CD4-positive, alpha-beta T cell treated with Interleukin-6 at 100 ng/mL for 8 hours (primary cell): ENCODE data around the gene ADSS2.
"Not testable (repeated sequence)": the region's sequence is repeated elsewhere in the genome, so short reads cannot be mapped to it uniquely, and the experiment has no call there.

Experiments used
- DNase-seq: peaks from one replicate; pipeline ENCODE4 v3.0.0-alpha.2; 2020; ENCODE audit warnings: mixed read lengths, low spot score

ADSS2 gene

GRCh38 chr1:244395965-244396364 is 55.7 kb downstream of the ADSS2 start:
- no peak for DNase-seq

- DNase-seq = no peak
These were observed 56.6 kb downstream of the ADSS2 start for GRCh38 chr1:244394826-244395765.

GRCh38 chr1:244394346-244394745 is 57.4 kb downstream of the ADSS2 start:
- no peak for DNase-seq

- no peak for DNase-seq
These were observed 58.0 kb downstream of the ADSS2 start for GRCh38 chr1:244393604-244394176.

GRCh38 chr1:244391761-244392160 is 59.9 kb downstream of the ADSS2 start:
- DNase-seq = no peak

GRCh38 chr1:244388961-244389360 is 62.7 kb downstream of the ADSS2 start:
- DNase-seq = no peak

GRCh38 chr1:244387415-244387814 is 64.3 kb downstream of the ADSS2 start:
- DNase-seq = no peak

- DNase-seq = no peak
These were observed 65.1 kb downstream of the ADSS2 start for GRCh38 chr1:244386595-244386994.

- no peak for DNase-seq
These were observed 67.6 kb downstream of the ADSS2 start for GRCh38 chr1:244384066-244384465.

- DNase-seq = no peak
These were observed 68.3 kb downstream of the ADSS2 start for GRCh38 chr1:244383278-244383884.

GRCh38 chr1:244381878-244382565 is 69.7 kb downstream of the ADSS2 start:
- DNase-seq = no peak

GRCh38 chr1:244376126-244376525 is 75.6 kb downstream of the ADSS2 start:
- DNase-seq = no peak

GRCh38 chr1:244375051-244375450 is 76.7 kb downstream of the ADSS2 start:
- no peak for DNase-seq

GRCh38 chr1:244374484-244374883 is 77.2 kb downstream of the ADSS2 start:
- DNase-seq = not testable (repeated sequence)

GRCh38 chr1:244371242-244372141 is 80.2 kb downstream of the ADSS2 start:
- DNase-seq = no peak

- no peak for DNase-seq
These were observed 81.6 kb downstream of the ADSS2 start for GRCh38 chr1:244370060-244370637.

GRCh38 chr1:244369256-244370057 is 82.3 kb downstream of the ADSS2 start:
- DNase-seq = no peak

GRCh38 chr1:244368279-244368678 is 83.4 kb downstream of the ADSS2 start:
- DNase-seq = no peak

- DNase-seq = no peak
These were observed 84.2 kb downstream of the ADSS2 start for GRCh38 chr1:244367399-244368114.
